ENCODE results near the gene DCHS2. TPM values are rescaled to one million over a fixed set of nuclear protein-coding genes. Genes with fewer than 3 reads are reported as not detected.

The DCHS2 gene
- total RNA-seq, 2 donors from 2014 or later: not detected

GRCh38 chr4:154183264-154183663 lies 308.3 kb downstream of the DCHS2 start:
- H3K4me1 Mint-ChIP-seq: no peaks in the 10 kb centered on the region
- H3K27me3 Mint-ChIP-seq: peaks cover 7% of the 10 kb centered on the region
- H3K36me3 Mint-ChIP-seq (ENCODE audit: low read depth): no peaks in the 10 kb centered on the region
- H3K9me3 Mint-ChIP-seq: no peaks in the 10 kb centered on the region
- H3K4me3 Mint-ChIP-seq: no peak overlapping the region
- no peak for ATAC-seq (replicated peaks)
- H3K27ac Mint-ChIP-seq: no peak overlapping the region

Other genes with a start within 250 kb of the DCHS2 start
- gene PLRG1, start 58.6 kb upstream of the DCHS2 start, total RNA-seq: 100 to 1,000 TPM in 1 of 2 donors, 10 to 100 TPM in 1; 85.5 to 125 TPM
- not detected for gene FGB, start 71.2 kb upstream of the DCHS2 start, total RNA-seq
- not detected for gene FGA, start 98.9 kb upstream of the DCHS2 start, total RNA-seq
- gene FGG, start 120.9 kb upstream of the DCHS2 start, total RNA-seq: not detected